MG63 (cell line): ENCODE results near the gene UNC119B. TPM values are rescaled to one million over a fixed set of nuclear protein-coding genes. Genes with fewer than 3 reads are reported as not detected.

Source experiments
- DNase-seq: peaks from one replicate; pipeline ENCODE4 v3.0.0-alpha.2; 2020
- H3K27me3 ChIP-seq: fragments of 250-450 bp; sonication (Bioruptor Pico); 2 replicates; pipeline ENCODE4 v1.5.1; 2020; ENCODE audit warnings: mild to moderate bottlenecking, moderate library complexity
- H3K36me3 ChIP-seq: fragments of 250-450 bp; sonication (Bioruptor Pico); 2 replicates; pipeline ENCODE4 v1.5.1; 2020; ENCODE audit warnings: mild to moderate bottlenecking, moderate library complexity
- H3K4me3 ChIP-seq: fragments of 250-450 bp; sonication (Bioruptor Pico); 2 replicates; pipeline ENCODE4 v1.5.1; 2020; ENCODE audit warnings: mild to moderate bottlenecking, moderate library complexity
- H3K9me3 ChIP-seq: fragments of 250-450 bp; sonication (Bioruptor Pico); 2 replicates; pipeline ENCODE4 v1.5.1; 2020; ENCODE audit warnings: mild to moderate bottlenecking, moderate library complexity
- total RNA-seq: library from RNA; depleted of rRNA; stranded (reverse); fragments of >200 nt; shearing (Covaris generic); gene quantifications from 2 replicates; pipeline ENCODE4 v1.2.3, GENCODE V29; 2014; ENCODE audit warnings: low replicate concordance

Gene UNC119B
- total RNA-seq, 1 experiment from 2014 or later, result 30.8 TPM

- DNase-seq, result no peak
- Histone ChIP-seq H3K36me3 (no peaks in the 10 kb centered on the region), H3K4me3 (no peak overlapping the region), H3K27me3 (no peaks in the 10 kb centered on the region), H3K9me3 (no peaks in the 10 kb centered on the region)
Measured at GRCh38 chr12:120744922-120745493, 34.8 kb downstream of the UNC119B start.

DNA sequence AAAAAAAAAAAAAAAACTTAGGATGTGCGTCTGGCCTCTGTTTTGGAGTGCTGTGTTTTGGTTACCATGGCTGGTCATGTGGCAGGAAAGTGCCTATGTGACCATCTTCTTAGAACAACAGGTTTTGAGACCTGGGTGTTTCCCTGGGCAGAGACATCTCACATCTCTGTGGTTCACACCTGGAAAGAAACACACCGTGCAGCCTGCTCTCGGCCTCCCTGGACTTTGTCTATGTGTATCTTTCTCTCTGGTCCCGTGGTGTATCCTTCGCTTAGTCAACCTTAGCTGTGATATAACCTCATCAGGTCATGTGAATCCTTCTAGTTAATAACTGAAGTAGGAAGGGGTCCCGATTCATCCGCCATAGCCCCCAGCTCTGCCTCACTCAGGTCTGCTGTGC lies 38.0 kb downstream of the UNC119B start:
- DNase-seq, result no peak
- no peaks in the 10 kb centered on the region for H3K9me3 ChIP-seq
- no peaks in the 10 kb centered on the region for H3K36me3 ChIP-seq
- H3K4me3 ChIP-seq, result no peak overlapping the region
- H3K27me3 ChIP-seq, result no peaks in the 10 kb centered on the region

DNA sequence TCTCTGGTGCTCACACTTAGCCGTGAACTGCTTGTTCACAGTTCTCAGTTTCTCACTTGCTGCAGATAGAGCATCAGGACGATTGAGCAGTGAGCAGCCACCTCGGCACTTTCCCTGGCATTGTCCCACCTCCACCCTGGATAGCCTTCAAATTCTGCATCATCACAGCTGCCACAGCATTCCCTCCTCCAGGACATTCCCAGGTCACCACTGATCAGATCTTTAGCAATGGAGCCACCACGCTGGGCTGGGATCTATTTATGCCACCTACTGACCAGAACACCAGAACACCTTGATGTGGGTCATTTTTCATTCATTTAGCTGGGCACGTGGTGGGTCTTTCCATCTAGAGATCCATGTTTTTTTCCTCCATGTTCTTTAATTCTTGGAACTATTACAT lies 39.0 kb downstream of the UNC119B start:
- no peaks in the 10 kb centered on the region for H3K9me3 ChIP-seq
- no peak overlapping the region for H3K4me3 ChIP-seq
- no peaks in the 10 kb centered on the region for H3K27me3 ChIP-seq
- DNase-seq, result no peak
- H3K36me3 ChIP-seq, result no peaks in the 10 kb centered on the region

GRCh38 chr12:120750806-120751205 lies 40.5 kb downstream of the UNC119B start:
- no peak for DNase-seq
- no peak overlapping the region for H3K4me3 ChIP-seq
- H3K9me3 ChIP-seq, result peaks cover 5% of the 10 kb centered on the region; the same call in 1 of the 2 replicates
- no peaks in the 10 kb centered on the region for H3K36me3 ChIP-seq
- no peaks in the 10 kb centered on the region for H3K27me3 ChIP-seq

DNA sequence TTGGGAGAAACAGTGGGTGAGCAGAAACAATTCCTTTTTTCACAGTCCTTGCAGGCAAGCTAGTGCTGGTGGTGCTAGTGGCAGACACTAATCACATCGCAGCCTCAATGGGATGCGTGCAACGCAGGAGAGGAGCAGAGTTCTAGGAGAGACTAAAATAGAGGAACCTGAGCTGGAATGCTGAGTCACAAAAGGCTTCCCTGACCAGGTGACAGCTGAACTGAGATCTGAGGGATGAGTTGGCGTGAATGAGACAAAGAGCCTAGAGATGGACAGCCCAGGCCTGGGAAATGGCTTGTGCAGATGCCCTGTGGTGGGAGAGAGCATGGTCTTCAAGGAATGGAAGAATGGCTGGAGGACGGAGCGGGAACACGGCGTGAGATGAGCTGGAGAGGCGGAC lies 41.1 kb downstream of the UNC119B start:
- Histone ChIP-seq H3K9me3 (peaks cover 5% of the 10 kb centered on the region; the same call in 1 of the 2 replicates), H3K27me3 (no peaks in the 10 kb centered on the region), H3K36me3 (no peaks in the 10 kb centered on the region), H3K4me3 (no peak overlapping the region)
- DNase-seq, result no peak

DNA sequence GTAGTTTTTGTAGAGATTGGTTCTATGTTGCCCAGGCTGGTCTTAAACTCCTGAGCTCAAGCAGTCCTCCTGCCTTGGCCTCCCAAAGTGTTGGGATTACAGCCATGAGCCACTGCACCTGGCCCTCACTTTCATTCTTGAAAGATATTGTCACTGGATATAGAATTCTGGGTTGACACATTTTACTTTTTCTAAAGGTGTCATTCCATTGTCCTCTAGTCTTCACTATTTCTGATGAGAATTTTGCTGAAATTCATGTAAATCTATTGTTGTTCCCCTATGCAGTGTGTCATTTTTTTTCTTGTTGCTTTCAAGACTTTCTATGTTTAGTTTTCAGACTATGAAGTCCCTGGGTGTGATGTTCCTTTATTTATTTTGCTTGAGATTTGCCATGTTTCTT lies 44.5 kb downstream of the UNC119B start:
- DNase-seq, result no peak
- H3K36me3 ChIP-seq, result no peaks in the 10 kb centered on the region
- H3K4me3 ChIP-seq, result no peak overlapping the region
- peaks cover 5% of the 10 kb centered on the region; the same call in 1 of the 2 replicates for H3K9me3 ChIP-seq
- no peaks in the 10 kb centered on the region for H3K27me3 ChIP-seq

GRCh38 chr12:120755269-120755668 lies 45.0 kb downstream of the UNC119B start:
- H3K4me3 ChIP-seq, result no peak overlapping the region
- H3K9me3 ChIP-seq, result peaks cover 5% of the 10 kb centered on the region; the same call in 1 of the 2 replicates
- DNase-seq, result no peak
- H3K27me3 ChIP-seq, result no peaks in the 10 kb centered on the region
- no peaks in the 10 kb centered on the region; the same call in 1 of the 2 replicates for H3K36me3 ChIP-seq

DNA sequence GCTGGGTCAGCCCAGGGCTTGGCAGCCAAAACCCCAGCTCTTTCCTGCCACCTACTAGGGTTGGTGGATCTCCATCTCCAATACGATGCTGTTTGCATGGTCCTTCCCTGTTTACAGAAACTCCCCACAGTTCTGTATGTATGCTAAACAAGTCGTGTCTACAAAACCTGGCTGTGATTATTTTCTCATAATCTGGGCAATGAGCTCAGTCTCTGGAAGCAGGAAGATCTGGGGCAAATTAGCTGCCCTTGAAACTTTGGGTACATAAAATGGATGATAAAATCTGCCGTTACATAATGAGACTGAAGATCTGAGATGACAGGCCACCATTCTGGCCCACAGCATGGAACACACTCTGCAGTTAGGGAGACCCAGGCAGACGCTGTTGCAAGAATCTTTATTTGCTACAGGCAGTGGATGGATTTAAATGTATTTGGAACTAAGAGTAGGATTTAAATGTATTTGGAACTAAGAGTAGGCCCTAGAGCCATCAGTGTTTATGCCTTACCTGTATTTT lies 47.0 kb downstream of the UNC119B start:
- H3K9me3 ChIP-seq, result peaks cover 5% of the 10 kb centered on the region; the same call in 1 of the 2 replicates
- DNase-seq, result no peak
- no peaks in the 10 kb centered on the region; the same call in 1 of the 2 replicates for H3K36me3 ChIP-seq
- H3K27me3 ChIP-seq, result no peaks in the 10 kb centered on the region
- no peak overlapping the region for H3K4me3 ChIP-seq

DNA sequence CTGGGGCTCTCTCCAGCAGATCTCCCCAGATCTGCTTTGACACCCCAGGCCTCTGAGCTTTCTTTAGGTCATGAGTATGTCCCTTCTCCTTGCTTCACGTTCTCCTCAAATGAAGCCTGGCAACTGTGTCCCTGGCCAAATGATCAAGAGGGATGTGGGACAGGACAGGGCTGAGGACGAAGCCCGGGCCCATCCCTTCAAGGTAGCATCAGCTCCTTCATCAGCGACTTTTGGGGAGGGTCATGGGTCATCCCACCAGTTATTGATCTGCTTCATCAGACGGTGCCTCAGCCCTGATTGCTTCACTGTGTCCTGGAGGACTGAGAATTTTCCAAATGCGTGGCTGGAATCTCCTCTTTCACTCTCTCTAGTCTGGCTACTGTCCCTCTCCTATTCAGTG lies 47.7 kb downstream of the UNC119B start:
- no peaks in the 10 kb centered on the region for H3K27me3 ChIP-seq
- DNase-seq, result no peak
- H3K9me3 ChIP-seq, result peaks cover 5% of the 10 kb centered on the region; the same call in 1 of the 2 replicates
- no peak overlapping the region for H3K4me3 ChIP-seq
- no peaks in the 10 kb centered on the region; the same call in 1 of the 2 replicates for H3K36me3 ChIP-seq

- no peaks in the 10 kb centered on the region for H3K27me3 ChIP-seq
- DNase-seq, result no peak
- peaks cover 5% of the 10 kb centered on the region; the same call in 1 of the 2 replicates for H3K9me3 ChIP-seq
- no peaks in the 10 kb centered on the region; the same call in 1 of the 2 replicates for H3K36me3 ChIP-seq
- H3K4me3 ChIP-seq, result no peak overlapping the region
Measured at GRCh38 chr12:120758798-120759590, 48.7 kb downstream of the UNC119B start.

DNA sequence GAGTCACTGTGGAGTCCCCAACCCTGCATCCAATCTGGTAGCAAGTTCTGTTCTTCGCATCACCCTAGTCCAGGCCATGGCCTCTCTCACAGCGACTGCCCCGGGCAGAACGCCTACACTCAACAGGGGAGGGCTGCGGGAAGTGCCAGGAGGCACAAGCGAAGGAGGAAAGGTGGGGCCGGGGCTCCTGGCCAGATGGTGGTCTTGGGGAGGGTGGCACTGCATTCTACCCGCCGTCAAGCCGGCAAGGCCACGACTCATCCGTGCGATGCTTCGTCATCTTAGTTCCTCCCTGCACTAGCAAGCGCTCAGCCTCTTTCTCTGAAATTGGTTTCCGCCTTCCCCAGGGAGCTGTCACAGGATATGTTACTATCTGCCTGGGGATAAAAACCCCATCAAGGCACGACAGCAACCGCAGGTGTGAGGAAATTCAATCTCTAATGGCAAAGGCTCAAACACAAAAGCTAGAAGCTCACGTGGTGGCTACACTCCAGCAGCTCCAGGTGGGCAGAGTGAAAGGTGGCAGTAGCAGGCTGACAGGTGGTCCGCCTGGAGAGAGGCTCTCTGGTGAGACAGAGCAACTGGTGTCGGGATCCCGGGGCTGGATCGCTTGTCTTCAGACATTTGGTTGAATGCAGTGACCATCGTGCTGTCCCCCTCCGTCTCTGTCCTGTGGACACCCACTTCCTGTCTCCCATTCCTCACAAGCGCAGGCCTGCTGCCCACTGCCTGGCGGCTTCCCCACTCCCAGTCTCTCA lies 49.5 kb downstream of the UNC119B start:
- DNase-seq, result no peak
- H3K27me3 ChIP-seq, result no peaks in the 10 kb centered on the region
- no peak overlapping the region for H3K4me3 ChIP-seq
- H3K9me3 ChIP-seq, result peaks cover 5% of the 10 kb centered on the region; the same call in 1 of the 2 replicates
- H3K36me3 ChIP-seq, result peaks cover 3% of the 10 kb centered on the region; the same call in 1 of the 2 replicates

DNA sequence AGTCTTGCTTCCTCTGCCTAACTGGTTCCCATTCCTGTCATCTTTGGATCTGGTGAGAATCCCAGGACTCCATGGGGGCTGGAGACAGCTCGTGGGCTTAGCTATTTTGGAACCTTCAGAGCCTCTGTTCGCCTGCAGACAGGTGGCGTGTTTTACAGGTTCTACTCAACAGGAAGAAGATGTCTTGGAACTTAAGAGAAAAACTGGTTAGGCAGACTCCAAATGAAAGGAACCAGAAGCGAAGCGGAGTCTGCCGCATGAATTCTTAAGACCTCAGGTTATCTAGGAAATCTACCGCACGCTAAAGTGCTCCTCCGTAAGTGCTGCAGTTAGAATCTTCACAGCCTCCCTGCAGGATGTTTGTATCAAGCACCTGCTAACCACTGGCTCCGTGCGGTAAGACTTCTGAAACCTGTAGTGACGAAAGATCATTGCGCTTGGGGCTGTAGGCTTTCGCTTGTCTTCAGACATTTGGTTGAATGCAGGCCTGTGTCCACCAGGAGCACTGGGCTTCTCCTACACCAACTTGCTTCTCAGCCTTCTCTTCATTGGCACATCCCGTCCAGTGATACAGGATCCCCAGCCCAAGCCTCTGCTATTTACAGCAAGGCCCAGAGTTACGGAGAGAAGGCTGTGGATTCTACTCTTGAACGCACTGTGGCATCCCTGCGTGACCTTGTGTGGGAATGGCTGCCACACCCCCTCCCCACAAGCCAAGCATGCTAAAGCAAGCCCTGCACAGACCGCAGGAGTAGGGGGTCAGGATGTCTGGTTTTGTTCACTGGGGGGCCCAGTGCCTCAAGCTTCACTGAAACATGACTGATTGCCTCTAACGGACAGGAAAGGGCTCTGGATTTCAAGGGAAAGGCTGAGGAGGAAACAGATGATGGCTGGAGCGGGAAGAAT lies 50.3 kb downstream of the UNC119B start:
- DNase-seq, result no peak
- Histone ChIP-seq H3K9me3 (no peaks in the 10 kb centered on the region), H3K36me3 (peaks cover 6% of the 10 kb centered on the region), H3K4me3 (no peak overlapping the region), H3K27me3 (no peaks in the 10 kb centered on the region)

DNA sequence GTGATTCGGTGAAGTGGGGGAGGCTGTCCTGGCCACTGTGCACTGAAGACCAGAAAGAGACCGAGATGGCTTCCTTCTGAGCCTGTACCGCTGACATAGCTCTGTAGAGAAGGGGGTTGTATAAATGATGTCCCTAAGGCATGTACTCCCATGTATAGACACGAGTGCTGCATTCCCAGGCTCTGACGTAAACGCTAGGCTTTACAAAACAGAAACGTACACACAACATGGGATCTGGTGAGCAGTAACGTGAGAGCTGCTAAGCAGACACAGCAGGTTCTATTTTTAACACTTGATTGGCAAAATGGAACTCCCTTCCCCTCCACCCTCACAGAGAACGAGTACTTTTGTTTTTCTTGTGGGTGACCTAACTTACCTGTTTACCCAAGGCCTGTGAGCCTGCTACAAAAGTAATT lies 51.3 kb downstream of the UNC119B start:
- no peak for DNase-seq
- H3K4me3 ChIP-seq, result no peak overlapping the region
- H3K27me3 ChIP-seq, result no peaks in the 10 kb centered on the region
- H3K36me3 ChIP-seq, result peaks cover 10% of the 10 kb centered on the region
- H3K9me3 ChIP-seq, result no peaks in the 10 kb centered on the region

DNA sequence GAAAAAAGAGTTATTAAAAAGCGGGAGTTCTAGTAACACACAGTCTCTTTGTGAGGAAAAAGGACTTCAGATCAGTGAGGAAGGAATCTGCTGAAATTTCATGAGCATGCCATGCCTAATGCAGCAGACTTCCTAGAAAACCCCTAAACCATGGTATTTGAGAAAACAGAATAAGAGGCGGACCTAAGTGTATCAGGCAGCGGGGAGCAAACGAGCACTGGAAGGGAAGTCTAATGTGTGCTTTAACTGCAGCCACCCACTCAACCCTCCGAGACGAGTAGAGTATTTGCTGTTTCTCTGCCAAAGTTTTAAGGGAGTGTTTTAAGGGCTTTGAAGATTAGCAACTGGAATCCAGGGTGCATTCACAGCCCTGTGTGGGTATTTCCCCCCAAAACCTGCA lies 51.8 kb downstream of the UNC119B start:
- Histone ChIP-seq H3K4me3 (no peak overlapping the region), H3K9me3 (no peaks in the 10 kb centered on the region), H3K27me3 (no peaks in the 10 kb centered on the region), H3K36me3 (peaks cover 15% of the 10 kb centered on the region)
- no peak for DNase-seq

- no peaks in the 10 kb centered on the region for H3K27me3 ChIP-seq
- no peak for DNase-seq
- H3K36me3 ChIP-seq, result peaks cover 15% of the 10 kb centered on the region
- no peak overlapping the region for H3K4me3 ChIP-seq
- no peaks in the 10 kb centered on the region for H3K9me3 ChIP-seq
Measured at GRCh38 chr12:120763250-120763649, 53.0 kb downstream of the UNC119B start.

DNA sequence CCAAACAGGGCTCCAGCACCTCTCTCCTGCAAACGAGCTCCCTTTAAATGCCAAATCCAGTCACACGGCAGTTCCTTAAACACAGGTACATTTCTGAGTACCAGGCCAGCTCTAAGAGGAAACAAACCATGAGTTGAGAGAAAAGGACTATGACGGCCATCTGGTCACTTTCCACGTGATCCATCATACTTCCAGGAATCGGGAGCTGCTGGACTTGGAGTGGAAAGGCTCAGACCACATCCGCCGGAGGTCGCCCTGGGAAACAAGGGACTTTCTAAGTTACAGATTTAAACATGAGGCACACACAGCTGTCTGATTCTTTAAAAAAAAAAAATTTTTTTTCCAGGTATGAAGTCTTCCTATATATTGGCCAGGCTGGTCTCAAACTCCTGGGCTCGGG lies 54.6 kb downstream of the UNC119B start:
- H3K9me3 ChIP-seq, result no peaks in the 10 kb centered on the region
- no peaks in the 10 kb centered on the region for H3K27me3 ChIP-seq
- peaks cover 15% of the 10 kb centered on the region for H3K36me3 ChIP-seq
- DNase-seq, result no peak
- H3K4me3 ChIP-seq, result no peak overlapping the region
